Heart right ventricle (tissue), 16 donors: ENCODE measurements around the gene CNPY3. TPM values are rescaled to one million over a fixed set of nuclear protein-coding genes. Genes with fewer than 3 reads are reported as not detected.
A peak's percentile ranks its signal among the peaks of the same experiment; 100 is the strongest.

Experiments used
- ATAC-seq, 8 donors: fragments of 200-7000 bp; cut with Tn5 transposase; one replicate each; pipeline ENCODE4 v1.9.1; 2020; ENCODE audit warnings: mild to moderate bottlenecking in 8 of 8, moderate library complexity in 8 of 8, moderate number of reproducible peaks in 1 of 8
- DNase-seq, 2 donors: peaks; one replicate each; pipeline ENCODE4 v3.0.0-alpha.2; 2020
- H3K27ac ChIP-seq, 10 donors: fragments of 200-600 bp; sonication (generic) in 2 of 10; one replicate each; pipeline versions ENCODE4 v1.5.0 to v1.8.0; 2020 to 2022; ENCODE audit warnings: mild to moderate bottlenecking in 3 of 10
- H3K27me3 ChIP-seq, 7 donors: fragments of 200-600 bp; one replicate each; pipeline ENCODE4 v1.8.0; 2021 to 2022; ENCODE audit warnings: mild to moderate bottlenecking in 2 of 7
- H3K36me3 ChIP-seq, 9 donors: fragments of 200-600 bp; sonication (generic) in 1 of 9; one replicate each; pipeline versions ENCODE4 v1.5.0 to v1.8.0; 2020 to 2022; ENCODE audit warnings: mild to moderate bottlenecking in 2 of 9
- H3K4me1 ChIP-seq, 9 donors: fragments of 200-600 bp; sonication (generic) in 1 of 9; one replicate each; pipeline versions ENCODE4 v1.5.0 to v1.8.0; 2020 to 2022; ENCODE audit warnings: mild to moderate bottlenecking in 4 of 9
- H3K4me3 ChIP-seq, 10 donors: fragments of 200-600 bp; sonication (generic) in 2 of 10; one replicate each; pipeline versions ENCODE4 v1.5.0 to v1.8.0; 2020 to 2022; ENCODE audit warnings: mild to moderate bottlenecking in 7 of 10, moderate library complexity in 2 of 10
- H3K9me3 ChIP-seq, 11 donors: fragments of 200-600 bp in 10 of 11; sonication (generic) in 2 of 11; one replicate each; pipeline versions ENCODE4 v1.5.0 to v1.8.0; 2013 to 2022; ENCODE audit warnings: mild to moderate bottlenecking in 2 of 11, control low read depth in 1 of 11, moderate library complexity in 1 of 11
- WGBS, 2 donors: extraction: QIAGEN DNeasy Blood & Tissue Kit; methylation state at CpG; one replicate each; pipeline ENCODE4 v1.1.7; 2013; ENCODE audit warnings: inconsistent platforms in 1 of 2; 5-methylcytosine and 5-hydroxymethylcytosine counted together
- intact Hi-C, 10 donors: fragments of 100-400 bp; cut with DNase I; formaldehyde crosslinking; loops; one replicate each; pipeline versions ENCODE4 v1.11.1 to v1.14.2; 2022
- polyA plus RNA-seq, 2 donors: library from polyadenylated mRNA; stranded (reverse); fragments of 200-250 nt; gene quantifications; one replicate each; pipeline ENCODE4 v1.2.3, GENCODE V29; 2013
- total RNA-seq, 10 donors: library from RNA; stranded (reverse); fragmentation: NEBNext Ultra II Directional in 3 of 10; extraction: Animal tissue kit (Norgen Biotek cat#: 25700) in 3 of 10; gene quantifications; one replicate each; pipeline versions ENCODE4 v1.2.1 to v1.2.4, GENCODE V29; 2021 to 2023
- TF ChIP-seq, protein P1 (sequence below), 9 donors: fragments of 200-600 bp; sonication (generic) in 2 of 9; IDR thresholded peaks; one replicate each; pipeline versions ENCODE4 v1.5.0 to v1.8.0; 2021 to 2022; ENCODE audit warnings: antibody characterized with exemption in 9 of 9, mild to moderate bottlenecking in 5 of 9, moderate library complexity in 1 of 9
- donor health status: Arrhythmogenic right ventricular cardiomyopathy.
- donor health status: ischemic (EF 13 %, LVEDD 7.1; RV severe dilation, severe dysfunction).
- donor health status: healthy with polysubstance abuse.
- donor health status: DM: no; HTN: yes; CAD: no.
- donor health status: DM: no; HTN: no; CAD: no.
- donor health status: ischemic (EF 25% LVEDD 6.9; RV normal size, moderate dysfunction).
- donor health status: ischemic (EF 25% LVEDD 5.7; RV mildly dilated, moderate dysfunction).
- donor health status: healthy.
- donor health status: DM: yes; HTN: yes; CAD: no.
- donor health status: Ischemic cardiomyopathy.
- donor health status: ischemic (EF 35%, LVEDD 5.7; RV mildly dilated, moderate dysfunction).
- donor health status: nonischemic (EF 11% LVEDD 7.7; RV severe dilation, severe dysfunction).
- donor health status: DM: yes; HTN: yes; CAD: no.
- donor health status: PGD.
- donor health status: ischemic (EF 29% LVEDD 5.4; RV normal size, mild dysfunction).
- donor health status: nonischemic (EF 23%, LVEDD 6.1; RV moderate dilation, normal function).

Gene CNPY3
- total and polyA plus RNA-seq, 12 donors = 10.4 to 40.4 (median 15.9) TPM

GRCh38 chr6:42981836-42982235 is 52.6 kb downstream of the CNPY3 start:
- Histone ChIP-seq H3K9me3 (no peaks in the 10 kb centered on the region), H3K4me1 (peaks cover 15 to 56% (median 47%) of the 10 kb centered on the region in 9 donors), H3K4me3 (no peak overlapping the region), H3K27ac (no peak overlapping the region), H3K36me3 (peaks cover 0 to 2% (median 0%) of the 10 kb centered on the region in 9 donors), H3K27me3 (no peaks in the 10 kb centered on the region)
- 85 to 88% methylated on average over 5 of the region's 5 CpGs for WGBS, 2 donors
- TF ChIP-seq, protein P1, sequence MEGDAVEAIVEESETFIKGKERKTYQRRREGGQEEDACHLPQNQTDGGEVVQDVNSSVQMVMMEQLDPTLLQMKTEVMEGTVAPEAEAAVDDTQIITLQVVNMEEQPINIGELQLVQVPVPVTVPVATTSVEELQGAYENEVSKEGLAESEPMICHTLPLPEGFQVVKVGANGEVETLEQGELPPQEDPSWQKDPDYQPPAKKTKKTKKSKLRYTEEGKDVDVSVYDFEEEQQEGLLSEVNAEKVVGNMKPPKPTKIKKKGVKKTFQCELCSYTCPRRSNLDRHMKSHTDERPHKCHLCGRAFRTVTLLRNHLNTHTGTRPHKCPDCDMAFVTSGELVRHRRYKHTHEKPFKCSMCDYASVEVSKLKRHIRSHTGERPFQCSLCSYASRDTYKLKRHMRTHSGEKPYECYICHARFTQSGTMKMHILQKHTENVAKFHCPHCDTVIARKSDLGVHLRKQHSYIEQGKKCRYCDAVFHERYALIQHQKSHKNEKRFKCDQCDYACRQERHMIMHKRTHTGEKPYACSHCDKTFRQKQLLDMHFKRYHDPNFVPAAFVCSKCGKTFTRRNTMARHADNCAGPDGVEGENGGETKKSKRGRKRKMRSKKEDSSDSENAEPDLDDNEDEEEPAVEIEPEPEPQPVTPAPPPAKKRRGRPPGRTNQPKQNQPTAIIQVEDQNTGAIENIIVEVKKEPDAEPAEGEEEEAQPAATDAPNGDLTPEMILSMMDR (IDR thresholded peaks at IDR 0.05) = no peak
- ATAC-seq (no peak), DNase-seq (no peak)
- intact Hi-C loops = no loop called here

DNA sequence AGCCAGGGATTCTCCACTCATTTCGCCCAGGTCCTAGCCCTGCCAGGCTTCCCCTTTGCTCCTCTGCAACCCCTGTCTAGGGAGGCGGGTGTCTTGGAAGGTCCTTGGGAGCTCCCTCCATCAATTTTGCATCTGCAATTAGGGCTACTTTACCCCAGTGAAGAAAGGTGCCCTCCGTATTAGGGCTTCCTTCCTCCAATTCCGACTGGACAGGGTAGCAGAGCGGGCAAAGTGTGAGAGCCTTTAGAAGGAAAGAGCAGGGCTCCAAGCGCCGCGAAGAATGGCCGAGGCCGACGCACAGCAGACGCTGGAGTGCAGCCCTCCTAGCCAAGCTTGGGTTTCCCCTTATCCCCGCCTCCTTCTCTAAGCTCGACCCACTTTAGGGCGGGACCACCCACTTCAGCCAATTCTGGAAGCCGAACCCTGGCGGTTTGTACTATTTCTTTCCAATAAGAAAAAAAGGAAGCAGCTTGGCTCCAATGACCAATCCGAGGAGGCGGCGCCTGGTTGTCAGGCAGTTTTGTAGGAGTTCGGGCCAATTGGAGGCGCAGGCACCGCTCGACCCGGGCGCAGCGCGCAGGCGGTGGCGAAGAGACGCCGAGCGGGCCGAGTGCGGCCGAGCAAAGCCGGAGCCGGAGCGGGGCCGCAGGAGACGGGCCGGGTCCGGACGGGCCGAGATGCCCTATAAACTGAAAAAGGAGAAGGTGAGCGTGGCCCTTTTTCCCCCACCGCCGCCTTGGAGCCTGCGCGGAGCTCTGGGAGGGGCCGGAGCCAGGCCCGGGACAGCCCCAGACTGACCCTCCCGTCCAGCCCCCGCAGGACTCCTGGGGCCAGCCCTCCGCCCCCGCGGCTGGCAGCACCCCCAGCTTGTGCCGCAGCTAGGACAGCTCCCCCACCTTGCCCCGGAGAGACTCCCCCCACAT is 55.0 kb downstream of the CNPY3 start, which contains the start of gene PPP2R5D:
PPP2R5D (plus strand) TSS at position 570 of the 923 bp plus-strand sequence; CDS start at position 678, 108 bp downstream.
- TF ChIP-seq, protein P1 (IDR thresholded peaks at IDR 0.05) = no peak
- DNase-seq = peak; percentile 94 to 99
- no peaks in the 10 kb centered on the region for H3K9me3 ChIP-seq
- 0% methylated on average over 50 to 59 of the region's 59 CpGs for WGBS, 2 donors
- peak; percentile 96 to 98 (median 97) for ATAC-seq
- peak within 1 kb of the TSS; percentile 73 to 95 (median 86) for H3K4me3 ChIP-seq
- intact Hi-C loops = no loop called here
- peaks cover 0 to 18% (median 2%) of the 10 kb centered on the region in 9 donors for H3K36me3 ChIP-seq
- peak within 1 kb of the TSS; percentile 59 to 94 (median 88) for H3K27ac ChIP-seq
- H3K4me1 ChIP-seq = peaks cover 11 to 62% (median 53%) of the 10 kb centered on the region in 9 donors
- H3K27me3 ChIP-seq = no peaks in the 10 kb centered on the region

DNA sequence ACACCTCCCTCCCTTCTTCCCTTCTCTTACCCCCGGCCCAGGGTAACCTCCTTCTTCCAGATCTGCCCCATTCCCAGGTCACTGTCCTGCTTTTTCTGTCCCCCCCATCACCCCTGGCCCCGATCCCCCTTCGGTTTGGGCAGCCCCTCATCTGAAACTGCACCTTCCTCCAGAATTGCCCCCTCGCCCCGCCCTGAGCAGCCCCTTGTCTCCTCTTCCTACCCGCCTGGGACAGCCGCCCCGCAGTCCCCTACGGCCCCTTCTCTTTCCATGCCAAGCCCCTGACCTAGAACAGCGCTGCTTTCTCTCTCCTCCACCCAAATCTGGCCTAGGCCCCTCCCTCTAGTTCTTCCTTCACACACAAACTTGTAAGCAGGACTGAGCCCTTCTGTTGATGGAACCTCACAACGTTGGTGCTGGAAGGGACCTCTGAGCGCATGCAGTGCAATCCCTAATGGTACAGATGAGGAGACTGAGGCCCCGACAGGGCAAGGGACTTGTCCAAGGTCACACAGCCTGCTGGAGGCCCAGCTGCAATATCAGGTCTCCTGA is 55.7 kb downstream of the CNPY3 start:
- peak overlapping the region in 9 of 10 donors; percentile 85 to 94 (median 88) for H3K27ac ChIP-seq
- DNase-seq (peak in 1 of 2 donors; percentile 29), ATAC-seq (peak in 5 of 8 donors; percentile 1 to 6 (median 4))
- intact Hi-C loops = no loop called here
- peaks cover 0 to 25% (median 8%) of the 10 kb centered on the region in 9 donors for H3K36me3 ChIP-seq
- peaks cover 11 to 54% (median 46%) of the 10 kb centered on the region in 9 donors for H3K4me1 ChIP-seq
- H3K9me3 ChIP-seq = no peaks in the 10 kb centered on the region
- TF ChIP-seq, protein P1 (IDR thresholded peaks at IDR 0.05) = no peak
- WGBS, 2 donors = 11% methylated on average over 13 of the region's 13 CpGs
- no peaks in the 10 kb centered on the region for H3K27me3 ChIP-seq
- peak overlapping the region; percentile 73 to 95 (median 86) for H3K4me3 ChIP-seq
